CD14-positive monocyte (primary cell): ENCODE measurements around the gene CDKN2AIPNL. TPM values are rescaled to one million over a fixed set of nuclear protein-coding genes. Genes with fewer than 3 reads are reported as not detected.

ENCODE experiments used
- DNase-seq, 3 donors: peaks; one replicate each; pipeline ENCODE4 v3.0.0-alpha.2; 2011 to 2022
- H2AFZ ChIP-seq: 2 replicates; pipeline ENCODE4 v1.6.0; 2012; ENCODE audit warnings: mild to moderate bottlenecking, low read depth, low read length, inconsistent platforms; ENCODE audit not compliant: insufficient read depth, poor library complexity, severe bottlenecking
- H3K27ac ChIP-seq, 2 donors: 1 replicate in 1 of 2; 2 replicates in 1 of 2; pipeline ENCODE4 v1.5.1; 2012 to 2013; ENCODE audit warnings: low read length in 2 of 2, control low read depth in 1 of 2, inconsistent platforms in 1 of 2, low read depth in 1 of 2, mild to moderate bottlenecking in 1 of 2
- H3K27me3 ChIP-seq, 2 donors: one replicate each; pipeline versions ENCODE4 v1.6.0 to v1.6.1; 2011 to 2013; ENCODE audit warnings: low read length in 2 of 2; ENCODE audit not compliant: control insufficient read depth in 2 of 2, insufficient read depth in 2 of 2
- H3K36me3 ChIP-seq, 2 donors: replicated peaks in 1 of 2; 1 replicate in 1 of 2; 2 replicates in 1 of 2; pipeline versions ENCODE4 v1.5.1 to v1.6.1; 2012 to 2013; ENCODE audit warnings: low read length in 2 of 2, control low read depth in 1 of 2, inconsistent platforms in 1 of 2, mild to moderate bottlenecking in 1 of 2; ENCODE audit not compliant: insufficient read depth in 2 of 2, control insufficient read depth in 1 of 2
- H3K4me1 ChIP-seq, 2 donors: 1 replicate in 1 of 2; 2 replicates in 1 of 2; pipeline versions ENCODE4 v1.5.1 to v1.6.1; 2012 to 2013; ENCODE audit warnings: low read length in 2 of 2, control low read depth in 1 of 2, inconsistent platforms in 1 of 2, mild to moderate bottlenecking in 1 of 2, moderate library complexity in 1 of 2; ENCODE audit not compliant: insufficient read depth in 2 of 2, control insufficient read depth in 1 of 2
- H3K4me2 ChIP-seq: replicated peaks from 2 replicates; pipeline ENCODE3; 2012; ENCODE audit warnings: low read length, moderate library complexity, mild to moderate bottlenecking; ENCODE audit not compliant: poor library complexity, severe bottlenecking; ENCODE audit errors: extremely low read depth
- H3K4me3 ChIP-seq, 3 experiments: fragments of 200-600 bp in 1 of 3; sonication (generic) in 1 of 3; replicated peaks in 1 of 3; 1 replicate in 2 of 3; 2 replicates in 1 of 3; pipeline ENCODE4 v1.5.1; 2011 to 2013; ENCODE audit warnings: low read length in 3 of 3, mild to moderate bottlenecking in 3 of 3, control low read depth in 2 of 3, low read depth in 2 of 3, inconsistent platforms in 1 of 3, moderate library complexity in 1 of 3
- H3K79me2 ChIP-seq: 2 replicates; pipeline ENCODE4 v1.6.0; 2012; ENCODE audit warnings: mild to moderate bottlenecking, control low read depth, inconsistent platforms, low read length, moderate library complexity; ENCODE audit not compliant: insufficient read depth
- H3K9ac ChIP-seq: 2 replicates; pipeline ENCODE4 v1.6.0; 2017; ENCODE audit warnings: low read length, mild to moderate bottlenecking; ENCODE audit not compliant: insufficient read depth, poor library complexity, severe bottlenecking
- H3K9me3 ChIP-seq, 2 donors: replicated peaks in 1 of 2; 1 replicate in 1 of 2; 2 replicates in 1 of 2; pipeline versions ENCODE4 v1.5.1 to v1.6.1; 2012 to 2013; ENCODE audit warnings: low read length in 2 of 2, control low read depth in 1 of 2; ENCODE audit not compliant: control insufficient read depth in 1 of 2, insufficient read depth in 1 of 2
- H4K20me1 ChIP-seq: 2 replicates; pipeline ENCODE4 v1.6.0; 2012; ENCODE audit warnings: mild to moderate bottlenecking, low read length, control low read depth, moderate library complexity; ENCODE audit not compliant: insufficient read depth
- H3K27ac Mint-ChIP-seq, 7 donors: one replicate each; pipeline ENCODE4 v1.8.0; 2020; ENCODE audit warnings: mild to moderate bottlenecking in 7 of 7, mixed read lengths in 7 of 7, moderate library complexity in 6 of 7, inconsistent platforms in 2 of 7
- H3K27me3 Mint-ChIP-seq, 3 donors: one replicate each; pipeline ENCODE4 v1.8.0; 2021 to 2022; ENCODE audit warnings: low read depth in 3 of 3, mild to moderate bottlenecking in 3 of 3, mixed read lengths in 3 of 3, moderate library complexity in 3 of 3, inconsistent platforms in 1 of 3
- H3K36me3 Mint-ChIP-seq, 2 donors: one replicate each; pipeline ENCODE4 v1.8.0; 2020; ENCODE audit warnings: mixed read lengths in 2 of 2, inconsistent platforms in 1 of 2, mild to moderate bottlenecking in 1 of 2
- H3K4me1 Mint-ChIP-seq: one replicate; pipeline ENCODE4 v1.8.0; 2020; ENCODE audit warnings: mild to moderate bottlenecking, mixed read lengths
- H3K4me3 Mint-ChIP-seq, 2 donors: one replicate each; pipeline ENCODE4 v1.8.0; 2020; ENCODE audit warnings: mild to moderate bottlenecking in 2 of 2, mixed read lengths in 2 of 2, moderate library complexity in 1 of 2
- H3K9me3 Mint-ChIP-seq, 7 donors: one replicate each; pipeline ENCODE4 v1.8.0; 2020 to 2022; ENCODE audit warnings: mixed read lengths in 7 of 7, mild to moderate bottlenecking in 6 of 7, moderate library complexity in 6 of 7, inconsistent platforms in 2 of 7
- CTCF ChIP-seq: fragments of 200-600 bp; IDR thresholded peaks from one replicate; pipeline ENCODE4 v1.8.0; 2022; ENCODE audit warnings: antibody characterized with exemption, mild to moderate bottlenecking
- WGBS: methylation state at CpG from one replicate; pipeline ENCODE4 v1.1.5; 2013; ENCODE audit warnings: missing lambda C conversion rate; ENCODE audit not compliant: insufficient coverage; 5-methylcytosine and 5-hydroxymethylcytosine counted together
- intact Hi-C, 2 donors: fragments of 100-400 bp; cut with micrococcal nuclease; formaldehyde crosslinking; loops; one replicate each; pipeline versions ENCODE4 v1.15.0 to v1.15.1; 2023
- polyA plus RNA-seq, 3 donors: library from polyadenylated mRNA; depleted of rRNA in 1 of 3; unstranded in 2 of 3; stranded (reverse) in 1 of 3; fragments of 300-500 nt in 2 of 3; fragments of >200 nt in 1 of 3; fragmentation: Illumina TruSeq in 2 of 3; gene quantifications; 1 replicate in 2 of 3; 2 replicates in 1 of 3; pipeline ENCODE4 v1.2.3, GENCODE V29; 2012 to 2021

Gene CDKN2AIPNL
- polyA plus RNA-seq, 3 donors, result 6.9 to 20.0 (median 15.0) TPM

- DNase-seq, result peak in 1 of 3 donors; percentile 14
- Mint-ChIP-seq H3K4me1 (peaks cover 43% of the 10 kb centered on the region), H3K27ac (peak overlapping the region; percentile 98 to 100 (median 99)), H3K4me3 (peak overlapping the region; percentile 95 to 98), H3K9me3 (peaks cover 0 to 8% (median 5%) of the 10 kb centered on the region in 7 donors), H3K27me3 (peaks cover 0 to 6% (median 3%) of the 10 kb centered on the region in 3 donors), H3K36me3 (peaks cover 11 to 17% of the 10 kb centered on the region in 2 donors)
- peaks cover 41% of the 10 kb centered on the region for H3K79me2 ChIP-seq
- H3K4me2 ChIP-seq, result peak overlapping the region; percentile 86
- H2AFZ ChIP-seq, result peak overlapping the region; percentile 85
- peaks cover 28 to 30% of the 10 kb centered on the region in 2 donors for H3K4me1 ChIP-seq
- H3K9ac ChIP-seq, result peak overlapping the region; percentile 98
- no peaks in the 10 kb centered on the region for H3K27me3 ChIP-seq
- peaks cover 34% of the 10 kb centered on the region for H4K20me1 ChIP-seq
- H3K36me3 ChIP-seq, result peaks cover 9 to 15% of the 10 kb centered on the region in 2 donors
- intact Hi-C loops, result loop anchor here (2.0 to 10.0 kb wide), 6 partner anchors 66 to 1316 kb away; partner anchors contain the start of genes JADE2 (in 2 of the 2), PPP2CA (in 2 of the 2) and HSPA4 (in 1 of the 2)
- WGBS, result 83% methylated on average over 1 of the region's 5 CpGs
- peak overlapping the region; percentile 34 to 100 (median 95) for H3K4me3 ChIP-seq
- no peak for TF ChIP-seq CTCF
- peak overlapping the region; percentile 98 to 99 for H3K27ac ChIP-seq
- peaks cover 0 to 3% of the 10 kb centered on the region in 2 donors for H3K9me3 ChIP-seq
Measured at GRCh38 chr5:134370311-134370870, 41.3 kb downstream of the CDKN2AIPNL start.

- Mint-ChIP-seq H3K9me3 (peaks cover 0 to 8% (median 5%) of the 10 kb centered on the region in 7 donors), H3K27ac (no peak overlapping the region), H3K4me3 (peak overlapping the region in 1 of 2 donors; percentile 22), H3K36me3 (peaks cover 0 to 3% of the 10 kb centered on the region in 2 donors), H3K4me1 (peaks cover 21% of the 10 kb centered on the region), H3K27me3 (peaks cover 2 to 9% (median 6%) of the 10 kb centered on the region in 3 donors)
- H3K9ac ChIP-seq, result no peak overlapping the region
- H3K27me3 ChIP-seq, result no peaks in the 10 kb centered on the region
- no peak overlapping the region for H3K27ac ChIP-seq
- WGBS, result 90% methylated on average over 1 of the region's 1 CpG
- intact Hi-C loops, result loop anchor here in 1 of 2 donors (5.0 kb wide), 1 partner anchor 282 kb away; the partner anchor contains the start of gene SEC24A
- DNase-seq, result no peak
- no peaks in the 10 kb centered on the region for H3K36me3 ChIP-seq
- no peak overlapping the region for H2AFZ ChIP-seq
- no peak overlapping the region for H3K4me2 ChIP-seq
- no peaks in the 10 kb centered on the region for H4K20me1 ChIP-seq
- H3K4me3 ChIP-seq, result no peak overlapping the region
- H3K79me2 ChIP-seq, result no peaks in the 10 kb centered on the region
- H3K9me3 ChIP-seq, result peaks cover 0 to 3% of the 10 kb centered on the region in 2 donors
- no peak for TF ChIP-seq CTCF
- peaks cover 16 to 17% of the 10 kb centered on the region in 2 donors for H3K4me1 ChIP-seq
Measured at GRCh38 chr5:134365604-134366003, 46.1 kb downstream of the CDKN2AIPNL start.
